Naive B cell (primary cell): ENCODE measurements around the gene THRAP3. TPM values are rescaled to one million over a fixed set of nuclear protein-coding genes. Genes with fewer than 3 reads are reported as not detected.

Experiments
- ATAC-seq, 2 donors: fragments of 150-1000 bp; cut with Tn5 transposase; 2 replicates each; pipeline ENCODE4 v1.10.0; 2021; ENCODE audit warnings: low read depth in 2 of 2, mild to moderate bottlenecking in 2 of 2, moderate library complexity in 2 of 2
- DNase-seq: peaks from one replicate; pipeline ENCODE4 v3.0.0; 2022
- H3K27ac Mint-ChIP-seq, 6 donors: one replicate each; pipeline ENCODE4 v1.8.0; 2020 to 2022; ENCODE audit warnings: mild to moderate bottlenecking in 6 of 6, mixed read lengths in 6 of 6, moderate library complexity in 5 of 6, inconsistent platforms in 2 of 6
- H3K27me3 Mint-ChIP-seq, 3 donors: one replicate each; pipeline ENCODE4 v1.8.0; 2021 to 2022; ENCODE audit warnings: mixed read lengths in 3 of 3, mild to moderate bottlenecking in 1 of 3
- H3K36me3 Mint-ChIP-seq, 2 donors: one replicate each; pipeline ENCODE4 v1.8.0; 2020 to 2022; ENCODE audit warnings: mixed read lengths in 2 of 2, inconsistent platforms in 1 of 2, mild to moderate bottlenecking in 1 of 2
- H3K4me1 Mint-ChIP-seq, 3 donors: one replicate each; pipeline ENCODE4 v1.8.0; 2020 to 2022; ENCODE audit warnings: mixed read lengths in 3 of 3, inconsistent platforms in 1 of 3, mild to moderate bottlenecking in 1 of 3, moderate library complexity in 1 of 3
- H3K4me3 Mint-ChIP-seq, 8 donors: one replicate each; pipeline ENCODE4 v1.8.0; 2020 to 2022; ENCODE audit warnings: mild to moderate bottlenecking in 8 of 8, mixed read lengths in 8 of 8, moderate library complexity in 8 of 8, inconsistent platforms in 2 of 8
- H3K9me3 Mint-ChIP-seq, 7 donors: one replicate each; pipeline ENCODE4 v1.8.0; 2020 to 2022; ENCODE audit warnings: mixed read lengths in 7 of 7, mild to moderate bottlenecking in 5 of 7, inconsistent platforms in 2 of 7, moderate library complexity in 1 of 7
- polyA plus RNA-seq, 6 donors: library from polyadenylated mRNA; unstranded; fragments of 300-500 nt; fragmentation: Illumina TruSeq; gene quantifications; one replicate each; pipeline ENCODE4 v1.2.3, GENCODE V29; 2021; ENCODE audit warnings: low read depth in 6 of 6

The THRAP3 gene
- polyA plus RNA-seq, 6 donors from 2014 or later = 109 to 142 (median 131) TPM

DNA sequence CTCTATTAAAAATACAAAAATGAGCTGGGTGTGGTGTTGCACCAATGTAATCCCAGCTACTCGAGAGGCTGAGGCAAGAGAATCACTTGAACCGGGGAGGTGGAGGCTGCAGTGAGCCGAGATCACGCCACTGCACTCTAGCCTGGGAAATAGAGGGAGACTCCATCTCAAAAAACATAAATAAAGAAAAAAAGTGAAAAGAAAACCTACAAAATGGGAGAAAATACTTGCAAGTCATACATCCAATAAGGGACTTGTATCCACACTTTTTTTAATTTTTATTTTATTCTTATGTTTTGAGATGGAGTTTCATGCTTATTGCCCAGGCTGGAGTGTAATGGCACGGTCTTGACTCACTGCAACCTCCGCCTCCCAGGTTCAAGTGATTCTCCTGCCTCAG lies 52.4 kb downstream of the THRAP3 start:
- Mint-ChIP-seq H3K36me3 (no peaks in the 10 kb centered on the region), H3K9me3 (no peaks in the 10 kb centered on the region), H3K4me3 (no peak overlapping the region), H3K4me1 (peaks cover 12 to 27% (median 19%) of the 10 kb centered on the region in 3 donors), H3K27me3 (no peaks in the 10 kb centered on the region), H3K27ac (peak overlapping the region in 2 of 6 donors; percentile 65 to 66)
- no peak for DNase-seq
- ATAC-seq = no peak

DNA sequence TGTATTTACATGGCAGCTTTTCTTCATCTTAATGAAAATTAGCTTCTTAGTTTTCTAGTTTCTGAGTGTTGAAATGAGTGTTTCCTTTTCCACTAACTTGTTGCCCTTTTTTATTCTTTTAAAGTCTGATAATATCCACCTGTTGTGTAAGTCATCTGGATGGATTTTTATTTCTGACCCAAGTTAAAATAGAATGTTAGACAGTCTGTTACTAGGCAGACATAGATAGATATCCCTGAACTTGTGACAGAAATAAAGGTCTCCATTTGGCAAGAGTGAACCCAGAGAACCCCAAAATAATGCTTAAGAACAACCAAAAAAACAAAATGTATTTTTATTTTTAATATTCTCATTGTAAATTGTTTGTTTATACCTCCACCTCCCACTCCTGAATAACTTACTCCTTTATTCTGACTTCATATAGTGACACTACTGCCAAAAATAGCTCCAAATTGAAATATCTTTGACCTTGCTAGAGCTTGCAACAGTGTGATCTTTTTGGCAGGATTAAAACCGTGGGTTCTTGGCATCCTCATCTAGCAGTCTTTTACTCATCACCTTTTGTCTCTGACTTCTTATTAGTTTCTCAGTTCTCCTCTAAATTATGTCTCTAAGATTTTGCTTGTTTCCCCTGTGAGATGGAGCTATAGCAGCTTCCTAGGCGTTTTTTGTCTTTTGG lies 55.0 kb downstream of the THRAP3 start:
- H3K36me3 Mint-ChIP-seq = peaks cover 4 to 10% of the 10 kb centered on the region in 2 donors

DNA sequence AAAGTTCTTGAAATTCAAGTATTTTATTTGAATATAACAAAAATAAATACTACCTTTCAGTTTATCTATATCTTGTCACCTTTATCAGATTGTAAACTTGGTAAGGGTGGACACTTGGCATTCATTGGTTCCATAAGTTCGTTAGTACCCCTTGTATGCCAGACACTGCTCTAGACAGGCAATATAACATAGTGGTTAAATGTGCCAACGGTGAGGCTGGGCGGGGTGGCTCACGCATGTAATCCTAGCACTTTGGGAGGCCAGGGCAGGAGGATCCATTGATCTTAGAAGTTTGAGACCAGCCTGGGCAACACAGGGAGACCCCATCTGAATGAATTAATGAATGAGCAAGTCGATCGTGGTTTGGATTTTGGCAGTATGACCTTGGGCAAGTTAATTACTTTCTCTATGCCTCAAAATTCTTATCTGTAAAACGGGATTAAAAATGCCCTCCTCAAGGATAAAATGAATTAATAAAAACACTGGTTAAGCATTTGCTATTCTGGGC lies 55.6 kb downstream of the THRAP3 start:
- Mint-ChIP-seq H3K27me3 (no peaks in the 10 kb centered on the region), H3K36me3 (peaks cover 4 to 10% of the 10 kb centered on the region in 2 donors), H3K4me1 (peaks cover 12 to 15% (median 13%) of the 10 kb centered on the region in 3 donors), H3K9me3 (no peaks in the 10 kb centered on the region), H3K4me3 (no peak overlapping the region), H3K27ac (peak overlapping the region in 5 of 6 donors; percentile 69 to 93 (median 80))
- ATAC-seq (no peak), DNase-seq (no peak)

More for the DNA sequence above, 55.0 kb downstream of the THRAP3 start:
- no peaks in the 10 kb centered on the region for H3K9me3 Mint-ChIP-seq
- ATAC-seq = no peak
- no peak for DNase-seq
- H3K27me3 Mint-ChIP-seq = no peaks in the 10 kb centered on the region
- H3K4me3 Mint-ChIP-seq = no peak overlapping the region
- H3K27ac Mint-ChIP-seq = peak overlapping the region; percentile 2 to 93 (median 81)
- H3K4me1 Mint-ChIP-seq = peaks cover 12 to 15% (median 13%) of the 10 kb centered on the region in 3 donors

DNA sequence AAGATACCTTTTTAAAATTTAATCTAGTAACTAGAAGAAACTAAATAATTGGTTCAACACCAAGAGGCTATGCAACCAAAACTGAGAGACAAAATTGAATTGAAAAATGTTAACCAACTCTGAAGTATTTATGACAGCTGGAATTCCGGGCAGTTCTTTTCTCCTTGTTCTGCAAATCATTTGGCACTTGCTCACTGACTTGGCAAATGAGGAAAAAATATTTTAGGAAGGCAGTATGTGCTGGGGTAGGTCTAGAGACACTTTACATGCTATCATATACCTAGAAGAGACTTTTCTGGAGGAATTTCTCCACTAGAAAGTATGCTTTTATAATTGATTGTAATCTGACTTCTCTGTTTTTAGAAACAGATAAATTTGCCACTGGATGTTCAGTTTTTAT lies 59.8 kb downstream of the THRAP3 start:
- no peaks in the 10 kb centered on the region for H3K27me3 Mint-ChIP-seq
- no peak for DNase-seq
- no peak overlapping the region for H3K4me3 Mint-ChIP-seq
- no peaks in the 10 kb centered on the region for H3K9me3 Mint-ChIP-seq
- peaks cover 15 to 22% (median 20%) of the 10 kb centered on the region in 3 donors for H3K4me1 Mint-ChIP-seq
- peak overlapping the region in 3 of 6 donors; percentile 13 to 49 (median 33) for H3K27ac Mint-ChIP-seq
- H3K36me3 Mint-ChIP-seq = peaks cover 16% of the 10 kb centered on the region in 2 donors
- no peak for ATAC-seq

DNA sequence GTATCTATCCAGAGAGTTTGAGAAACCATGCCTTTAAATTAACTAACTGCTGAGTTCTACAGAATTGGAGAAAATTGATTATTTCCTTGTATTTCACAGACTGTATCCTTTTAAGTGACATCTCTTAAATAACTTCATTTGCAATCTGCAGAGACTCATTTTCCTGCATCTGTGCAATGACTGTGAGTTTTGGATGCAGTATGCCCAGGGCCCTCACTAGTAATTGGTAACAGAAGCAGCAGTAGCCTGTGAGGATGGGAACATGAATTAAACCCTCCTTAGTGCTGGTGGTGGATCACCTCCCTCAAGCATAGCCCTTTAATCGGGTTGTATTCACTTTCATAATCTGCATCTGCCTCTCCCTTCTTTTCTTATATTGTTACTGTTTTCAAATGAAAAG lies 60.3 kb downstream of the THRAP3 start:
- peak overlapping the region in 4 of 6 donors; percentile 13 to 53 (median 41) for H3K27ac Mint-ChIP-seq
- ATAC-seq = no peak

DNA sequence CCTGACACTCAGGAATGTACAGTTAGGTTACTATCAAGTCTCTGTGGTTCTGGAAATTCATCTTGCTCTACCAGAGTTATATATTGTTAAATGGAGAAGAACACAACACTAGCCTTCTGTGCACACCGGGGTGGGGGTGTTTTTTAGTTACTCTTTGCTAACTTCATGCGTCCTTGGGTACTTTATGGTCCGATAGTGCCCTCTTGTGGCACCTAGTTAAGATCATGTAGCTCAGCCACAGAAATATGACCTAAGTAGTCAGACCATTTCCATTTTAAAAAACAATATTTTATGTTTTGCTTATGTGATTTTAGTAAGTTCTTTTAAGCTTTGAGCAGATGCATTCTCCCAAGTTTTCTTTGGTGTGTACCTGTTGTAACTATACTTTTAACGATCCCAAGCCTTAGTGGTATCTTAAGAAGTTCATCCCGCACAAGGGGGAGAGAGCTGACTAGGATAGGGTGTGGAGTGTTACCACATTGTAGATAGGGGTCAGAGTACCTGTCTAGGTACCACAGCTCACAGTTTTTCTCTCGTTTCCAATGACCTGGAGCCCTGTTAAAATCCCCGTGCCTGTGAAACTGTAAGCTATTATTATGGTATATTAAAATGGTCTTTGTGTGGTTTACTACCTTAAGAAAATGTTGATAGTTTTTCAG lies 61.3 kb downstream of the THRAP3 start:
- H3K27me3 Mint-ChIP-seq = no peaks in the 10 kb centered on the region
- no peak overlapping the region for H3K4me3 Mint-ChIP-seq
- DNase-seq (peak; percentile 68), ATAC-seq (peak; percentile 98 to 99)
- peaks cover 19 to 20% of the 10 kb centered on the region in 2 donors for H3K36me3 Mint-ChIP-seq
- H3K4me1 Mint-ChIP-seq = peaks cover under 1 to 16% (median 14%) of the 10 kb centered on the region in 3 donors
- H3K27ac Mint-ChIP-seq = peak overlapping the region in 4 of 6 donors; percentile 7 to 79 (median 74)
- no peaks in the 10 kb centered on the region for H3K9me3 Mint-ChIP-seq

More for the DNA sequence above, 60.3 kb downstream of the THRAP3 start:
- Mint-ChIP-seq H3K36me3 (peaks cover 19 to 20% of the 10 kb centered on the region in 2 donors), H3K9me3 (no peaks in the 10 kb centered on the region), H3K4me1 (peaks cover 11 to 22% (median 20%) of the 10 kb centered on the region in 3 donors), H3K27me3 (no peaks in the 10 kb centered on the region), H3K4me3 (no peak overlapping the region)
- DNase-seq = no peak

DNA sequence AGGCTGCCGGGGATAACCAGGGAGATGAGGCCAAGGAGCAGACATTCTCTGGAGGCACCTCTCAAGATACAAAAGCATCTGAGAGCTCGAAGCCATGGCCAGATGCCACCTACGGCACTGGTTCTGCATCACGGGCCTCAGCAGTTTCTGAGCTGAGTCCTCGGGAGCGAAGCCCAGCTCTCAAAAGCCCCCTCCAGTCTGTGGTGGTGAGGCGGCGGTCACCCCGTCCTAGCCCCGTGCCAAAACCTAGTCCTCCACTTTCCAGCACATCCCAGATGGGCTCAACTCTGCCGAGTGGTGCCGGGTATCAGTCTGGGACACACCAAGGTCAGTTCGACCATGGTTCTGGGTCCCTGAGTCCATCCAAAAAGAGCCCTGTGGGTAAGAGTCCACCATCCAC lies 62.6 kb downstream of the THRAP3 start:
- Mint-ChIP-seq H3K4me3 (no peak overlapping the region), H3K9me3 (no peaks in the 10 kb centered on the region), H3K27me3 (no peaks in the 10 kb centered on the region), H3K4me1 (peaks cover 0 to 15% (median 14%) of the 10 kb centered on the region in 3 donors), H3K36me3 (peaks cover 19 to 20% of the 10 kb centered on the region in 2 donors), H3K27ac (peak overlapping the region in 1 of 6 donors; percentile 69)
- DNase-seq = no peak
- no peak for ATAC-seq

DNA sequence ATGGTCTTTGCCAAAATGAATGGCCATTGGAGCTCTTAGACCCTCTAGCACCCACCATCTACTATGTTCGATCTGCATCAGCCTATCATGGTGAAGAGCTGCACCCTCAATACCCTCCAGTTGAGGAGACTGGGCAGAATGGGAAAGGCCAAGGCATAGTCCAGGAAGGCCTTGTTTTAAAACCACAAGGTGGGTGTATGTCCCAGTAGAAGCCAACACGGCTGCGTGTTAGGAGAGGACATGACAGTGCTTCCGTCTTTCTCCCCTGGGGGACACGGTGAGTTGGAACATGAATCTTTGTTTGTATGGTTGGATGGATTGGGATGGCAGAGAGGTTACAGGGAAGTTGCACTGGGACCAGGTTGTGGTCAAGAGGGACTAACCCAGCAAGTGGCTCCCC lies 63.4 kb downstream of the THRAP3 start:
- no peaks in the 10 kb centered on the region for H3K27me3 Mint-ChIP-seq
- peaks cover 17 to 19% of the 10 kb centered on the region in 2 donors for H3K36me3 Mint-ChIP-seq
- DNase-seq = no peak
- no peaks in the 10 kb centered on the region for H3K9me3 Mint-ChIP-seq
- peaks cover 0 to 16% (median 12%) of the 10 kb centered on the region in 3 donors for H3K4me1 Mint-ChIP-seq
- H3K4me3 Mint-ChIP-seq = no peak overlapping the region
- ATAC-seq = no peak
- peak overlapping the region in 4 of 6 donors; percentile 15 to 69 (median 40) for H3K27ac Mint-ChIP-seq

DNA sequence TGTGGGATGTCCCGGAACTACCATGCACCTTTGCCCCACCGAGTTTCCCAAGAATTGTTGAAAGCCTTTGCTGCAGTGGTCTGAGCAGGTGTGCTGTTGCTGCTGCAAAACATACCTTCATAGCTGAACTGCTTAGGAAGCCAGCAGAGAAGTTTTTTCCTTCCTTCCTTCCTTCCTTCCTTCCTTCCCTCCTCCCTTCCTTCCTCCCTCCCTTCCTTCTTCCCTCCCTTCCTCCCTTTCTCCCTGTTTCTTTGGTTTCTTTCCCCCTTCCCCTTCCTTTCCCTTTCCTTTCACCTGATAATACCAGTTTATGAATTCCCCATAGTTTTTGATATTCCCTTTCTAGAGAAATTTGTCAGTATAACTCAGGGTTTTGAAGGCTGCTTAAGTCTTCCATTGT lies 71.1 kb downstream of the THRAP3 start:
- H3K36me3 Mint-ChIP-seq = peaks cover 10 to 14% of the 10 kb centered on the region in 2 donors
- DNase-seq (no peak), ATAC-seq (no peak)
- no peaks in the 10 kb centered on the region for H3K9me3 Mint-ChIP-seq
- H3K4me1 Mint-ChIP-seq = peaks cover 0 to 4% (median 2%) of the 10 kb centered on the region in 3 donors
- peak overlapping the region in 1 of 6 donors; percentile 56 for H3K27ac Mint-ChIP-seq
- H3K27me3 Mint-ChIP-seq = no peaks in the 10 kb centered on the region
- H3K4me3 Mint-ChIP-seq = no peak overlapping the region

DNA sequence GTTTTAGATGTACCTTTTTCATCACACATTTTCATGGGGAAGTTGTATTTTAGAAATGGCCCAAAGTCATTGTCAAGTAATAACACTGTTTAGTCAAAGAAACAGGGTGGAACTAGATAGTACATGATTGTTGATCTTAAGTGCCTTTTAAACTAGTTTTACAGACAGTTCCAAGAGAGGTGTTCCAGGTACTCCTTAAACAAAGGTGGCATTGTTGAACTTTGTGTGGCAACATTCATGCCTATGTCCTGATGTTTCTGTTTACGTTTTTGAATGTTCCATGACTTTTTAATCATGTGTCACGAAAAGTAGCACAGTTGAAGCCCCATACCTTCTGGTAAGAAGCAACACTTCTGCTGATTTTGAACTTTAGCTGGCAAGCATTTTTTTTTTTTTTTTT lies 72.8 kb downstream of the THRAP3 start:
- Mint-ChIP-seq H3K9me3 (no peaks in the 10 kb centered on the region), H3K4me1 (peaks cover 0 to 4% (median 2%) of the 10 kb centered on the region in 3 donors), H3K27me3 (no peaks in the 10 kb centered on the region), H3K4me3 (no peak overlapping the region), H3K36me3 (peaks cover 17 to 21% of the 10 kb centered on the region in 2 donors), H3K27ac (no peak overlapping the region)
- DNase-seq (no peak), ATAC-seq (no peak)

DNA sequence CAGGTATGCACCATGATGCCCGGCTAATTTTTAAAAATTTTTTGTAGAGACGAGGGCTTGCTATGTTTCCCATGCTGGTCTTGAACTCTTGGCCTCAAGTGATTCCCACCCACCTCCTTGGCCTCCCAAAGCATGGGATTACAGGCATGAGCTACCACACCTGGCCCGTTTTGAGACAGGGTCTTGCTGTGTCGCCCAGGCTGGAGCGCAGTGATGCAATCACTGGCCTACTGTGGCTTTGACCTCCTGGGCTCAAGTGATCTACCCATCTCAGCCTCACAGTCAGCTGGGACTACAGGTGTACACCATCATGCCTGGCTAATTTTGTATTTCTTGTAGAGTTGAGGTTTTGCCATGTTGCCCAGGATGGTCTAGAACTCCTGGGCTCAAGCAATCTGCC lies 74.4 kb downstream of the THRAP3 start:
- peaks cover 0 to 9% (median 5%) of the 10 kb centered on the region in 3 donors for H3K4me1 Mint-ChIP-seq
- H3K27ac Mint-ChIP-seq = no peak overlapping the region
- DNase-seq (no peak), ATAC-seq (no peak)
- H3K27me3 Mint-ChIP-seq = no peaks in the 10 kb centered on the region
- H3K4me3 Mint-ChIP-seq = no peak overlapping the region
- peaks cover 16 to 26% of the 10 kb centered on the region in 2 donors for H3K36me3 Mint-ChIP-seq
- H3K9me3 Mint-ChIP-seq = no peaks in the 10 kb centered on the region

DNA sequence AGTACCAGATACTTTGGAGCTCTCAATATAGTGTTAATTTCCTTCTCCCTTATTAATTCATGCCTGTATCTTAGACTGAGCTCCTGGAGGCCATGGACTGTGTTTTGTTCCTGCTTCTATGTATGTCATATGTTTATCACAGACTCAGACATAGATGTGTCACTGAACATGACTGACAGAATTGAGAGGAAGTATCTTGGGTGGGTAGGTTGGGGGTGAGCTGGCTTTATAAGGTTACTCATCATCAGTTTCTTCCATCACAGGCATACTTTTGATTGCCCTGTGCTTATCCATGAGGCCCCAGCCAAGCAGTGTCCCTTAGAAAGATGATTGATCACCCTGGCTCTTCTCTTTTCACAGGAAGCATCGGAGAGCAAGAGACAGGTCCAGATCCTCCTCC lies 76.3 kb downstream of the THRAP3 start:
- peaks cover 11 to 26% (median 12%) of the 10 kb centered on the region in 3 donors for H3K4me1 Mint-ChIP-seq
- DNase-seq = no peak
- no peak overlapping the region for H3K4me3 Mint-ChIP-seq
- H3K36me3 Mint-ChIP-seq = peaks cover 12 to 30% of the 10 kb centered on the region in 2 donors
- H3K9me3 Mint-ChIP-seq = no peaks in the 10 kb centered on the region
- no peak for ATAC-seq
- H3K27me3 Mint-ChIP-seq = no peaks in the 10 kb centered on the region
- peak overlapping the region in 2 of 6 donors; percentile 33 to 72 for H3K27ac Mint-ChIP-seq

DNA sequence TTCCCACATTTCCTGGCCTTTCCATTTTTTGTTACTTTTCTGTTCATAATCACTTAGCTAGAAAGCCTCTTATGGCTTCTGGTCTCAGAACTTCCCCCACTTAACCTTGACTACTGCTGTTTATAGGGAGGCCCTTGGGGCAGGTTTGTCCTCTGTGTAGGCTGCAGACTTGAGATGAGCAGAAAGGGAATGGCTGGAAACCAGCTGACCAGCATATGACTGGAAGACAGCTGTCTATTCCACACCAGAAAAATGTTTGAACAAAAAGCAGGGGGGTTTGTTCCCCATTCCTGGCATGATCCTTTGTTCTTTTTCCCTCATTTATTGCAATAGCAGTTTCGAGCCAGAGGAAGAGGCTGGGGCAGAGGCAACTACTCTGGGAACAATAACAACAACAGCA lies 77.0 kb downstream of the THRAP3 start:
- ATAC-seq = no peak
- no peak overlapping the region for H3K4me3 Mint-ChIP-seq
- H3K4me1 Mint-ChIP-seq = peaks cover 12 to 28% (median 18%) of the 10 kb centered on the region in 3 donors

More for the DNA sequence above, 77.0 kb downstream of the THRAP3 start:
- Mint-ChIP-seq H3K27ac (no peak overlapping the region), H3K27me3 (no peaks in the 10 kb centered on the region), H3K36me3 (peaks cover 12 to 30% of the 10 kb centered on the region in 2 donors), H3K9me3 (no peaks in the 10 kb centered on the region)
- no peak for DNase-seq
